Measurements from ENCODE around the gene EDEM3.

Gene EDEM3

GRCh38 chr1:184709418-184709817 lies 45.2 kb downstream of the EDEM3 start:
- Histone ChIP-seq H4K20me1 (ENCODE audit: insufficient read depth, low read length, poor library complexity, severe bottlenecking) (no peaks in the 10 kb centered on the region), H2AFZ (ENCODE audit: low read length) (no peak overlapping the region), H3K36me3 (ENCODE audit: insufficient read depth, low read length) (peaks cover 84% of the 10 kb centered on the region), H3K4me3 (ENCODE audit: low read length, poor library complexity, severe bottlenecking) (no peak overlapping the region), H3K9ac (ENCODE audit: low read depth, low read length, poor library complexity, severe bottlenecking) (no peak overlapping the region), H3K79me2 (ENCODE audit: insufficient read depth, low read length) (no peaks in the 10 kb centered on the region), H3F3A (ENCODE audit: low read depth) (no peaks in the 10 kb centered on the region), H3K4me2 (ENCODE audit: low read depth, low read length, poor library complexity, severe bottlenecking) (no peak overlapping the region), H3K9me2 (replicated peaks; ENCODE audit: low read depth, low read length) (no peaks in the 10 kb centered on the region), H3K27me3 (ENCODE audit: insufficient read depth, low read length, poor library complexity, severe bottlenecking) (no peaks in the 10 kb centered on the region), H3K4me1 (ENCODE audit: insufficient read depth, low read length, poor library complexity, severe bottlenecking) (no peaks in the 10 kb centered on the region), H3K9me3 (ENCODE audit: insufficient read depth, low read depth, low read length) (no peaks in the 10 kb centered on the region)
- TF ChIP-seq CTCF (conservative IDR thresholded peaks at IDR 0.05; ENCODE audit: low read length) = no peak
- TF ChIP-seq EZH2phosphoT487 (IDR thresholded peaks at IDR 0.05; ENCODE audit: borderline replicate concordance) = no peak

GRCh38 chr1:184708084-184708676 lies 46.5 kb downstream of the EDEM3 start:
- H3K4me2 ChIP-seq (ENCODE audit: low read depth, low read length, poor library complexity, severe bottlenecking) = no peak overlapping the region
- no peaks in the 10 kb centered on the region for H3K27me3 ChIP-seq (ENCODE audit: insufficient read depth, low read length, poor library complexity, severe bottlenecking)
- H3K4me1 ChIP-seq (ENCODE audit: insufficient read depth, low read length, poor library complexity, severe bottlenecking) = no peaks in the 10 kb centered on the region
- H3K79me2 ChIP-seq (ENCODE audit: insufficient read depth, low read length) = no peaks in the 10 kb centered on the region
- H3K36me3 ChIP-seq (ENCODE audit: insufficient read depth, low read length) = peaks cover 83% of the 10 kb centered on the region
- no peaks in the 10 kb centered on the region for H4K20me1 ChIP-seq (ENCODE audit: insufficient read depth, low read length, poor library complexity, severe bottlenecking)
- TF ChIP-seq CTCF (conservative IDR thresholded peaks at IDR 0.05; ENCODE audit: low read length) = no peak
- TF ChIP-seq EZH2phosphoT487 (IDR thresholded peaks at IDR 0.05; ENCODE audit: borderline replicate concordance) = no peak
- no peak overlapping the region for H3K9ac ChIP-seq (ENCODE audit: low read depth, low read length, poor library complexity, severe bottlenecking)
- H3F3A ChIP-seq (ENCODE audit: low read depth) = no peaks in the 10 kb centered on the region
- H2AFZ ChIP-seq (ENCODE audit: low read length) = no peak overlapping the region
- H3K4me3 ChIP-seq (ENCODE audit: low read length, poor library complexity, severe bottlenecking) = no peak overlapping the region
- H3K9me3 ChIP-seq (ENCODE audit: insufficient read depth, low read depth, low read length) = no peaks in the 10 kb centered on the region
- no peaks in the 10 kb centered on the region for H3K9me2 ChIP-seq (replicated peaks; ENCODE audit: low read depth, low read length)

- Histone ChIP-seq H3K79me2 (ENCODE audit: insufficient read depth, low read length) (no peaks in the 10 kb centered on the region), H3K4me3 (ENCODE audit: low read length, poor library complexity, severe bottlenecking) (no peak overlapping the region), H3K36me3 (ENCODE audit: insufficient read depth, low read length) (peaks cover 91% of the 10 kb centered on the region), H3K9me3 (ENCODE audit: insufficient read depth, low read depth, low read length) (no peaks in the 10 kb centered on the region), H4K20me1 (ENCODE audit: insufficient read depth, low read length, poor library complexity, severe bottlenecking) (no peaks in the 10 kb centered on the region), H3K9ac (ENCODE audit: low read depth, low read length, poor library complexity, severe bottlenecking) (no peak overlapping the region), H2AFZ (ENCODE audit: low read length) (no peak overlapping the region), H3K9me2 (replicated peaks; ENCODE audit: low read depth, low read length) (no peaks in the 10 kb centered on the region), H3F3A (ENCODE audit: low read depth) (no peaks in the 10 kb centered on the region), H3K4me1 (ENCODE audit: insufficient read depth, low read length, poor library complexity, severe bottlenecking) (no peaks in the 10 kb centered on the region), H3K27me3 (ENCODE audit: insufficient read depth, low read length, poor library complexity, severe bottlenecking) (no peaks in the 10 kb centered on the region), H3K4me2 (ENCODE audit: low read depth, low read length, poor library complexity, severe bottlenecking) (no peak overlapping the region)
- TF ChIP-seq CTCF (conservative IDR thresholded peaks at IDR 0.05; ENCODE audit: low read length) (no peak), EZH2phosphoT487 (IDR thresholded peaks at IDR 0.05; ENCODE audit: borderline replicate concordance) (no peak)
Measured at GRCh38 chr1:184705271-184705670, 49.4 kb downstream of the EDEM3 start.

All from Loucy (cell line).